Skeletal muscle tissue (tissue), 4 donors: ENCODE data around the gene CTNNBIP1. TPM values are rescaled to one million over a fixed set of nuclear protein-coding genes. Genes with fewer than 3 reads are reported as not detected.
A peak's percentile ranks its signal among the peaks of the same experiment; 100 is the strongest.

Experiments
- H3K27ac ChIP-seq: one replicate; pipeline ENCODE4 v1.7.0; 2013; ENCODE audit warnings: mild to moderate bottlenecking, low read depth, low read length, inconsistent platforms
- H3K27me3 ChIP-seq, 3 donors: one replicate each; pipeline ENCODE4 v1.7.0; 2013; ENCODE audit warnings: low read length in 3 of 3; ENCODE audit not compliant: control insufficient read depth in 3 of 3, insufficient read depth in 3 of 3
- H3K36me3 ChIP-seq, 3 donors: one replicate each; pipeline ENCODE4 v1.7.0; 2013; ENCODE audit warnings: low read length in 3 of 3; ENCODE audit not compliant: control insufficient read depth in 3 of 3, insufficient read depth in 3 of 3
- H3K4me1 ChIP-seq, 3 donors: one replicate each; pipeline ENCODE4 v1.7.0; 2013; ENCODE audit warnings: low read length in 3 of 3, mild to moderate bottlenecking in 3 of 3; ENCODE audit not compliant: control insufficient read depth in 3 of 3, insufficient read depth in 3 of 3
- H3K4me3 ChIP-seq, 3 donors: one replicate each; pipeline ENCODE4 v1.7.0; 2013; ENCODE audit warnings: low read length in 3 of 3
- H3K9ac ChIP-seq, 3 donors: one replicate each; pipeline ENCODE4 v1.7.0; 2013; ENCODE audit warnings: low read length in 3 of 3, mild to moderate bottlenecking in 3 of 3, moderate library complexity in 2 of 3, low read depth in 1 of 3
- H3K9me3 ChIP-seq, 3 donors: one replicate each; pipeline ENCODE4 v1.7.0; 2013; ENCODE audit warnings: low read length in 3 of 3; ENCODE audit not compliant: control insufficient read depth in 3 of 3
- total RNA-seq: library from RNA; depleted of rRNA; stranded (reverse); fragments of >200 nt; gene quantifications from one replicate; pipeline ENCODE4 v1.2.3, GENCODE V29; 2014
- donor health status: Osteomylitis.

CTNNBIP1 gene
- total RNA-seq, 1 donor from 2014 or later: 32.4 TPM

GRCh38 chr1:9863371-9863770, 46.7 kb downstream of the CTNNBIP1 start:
- H3K27ac ChIP-seq: no peak overlapping the region
- peaks cover 0 to 8% (median 4%) of the 10 kb centered on the region in 3 donors for H3K36me3 ChIP-seq
- H3K4me3 ChIP-seq: no peak overlapping the region
- H3K9me3 ChIP-seq: no peaks in the 10 kb centered on the region
- peaks cover 11 to 13% (median 11%) of the 10 kb centered on the region in 3 donors for H3K4me1 ChIP-seq
- no peaks in the 10 kb centered on the region for H3K27me3 ChIP-seq
- H3K9ac ChIP-seq: peak overlapping the region in 1 of 3 donors; percentile 23

- Histone ChIP-seq H3K27ac (no peak overlapping the region), H3K9me3 (no peaks in the 10 kb centered on the region), H3K4me3 (no peak overlapping the region), H3K36me3 (peaks cover 0 to 9% (median 0%) of the 10 kb centered on the region in 3 donors), H3K4me1 (peaks cover 9 to 13% (median 11%) of the 10 kb centered on the region in 3 donors), H3K27me3 (no peaks in the 10 kb centered on the region), H3K9ac (no peak overlapping the region)
These were observed 48.7 kb downstream of the CTNNBIP1 start for GRCh38 chr1:9861360-9861759.

GRCh38 chr1:9860887-9861286, 49.2 kb downstream of the CTNNBIP1 start:
- Histone ChIP-seq H3K9me3 (no peaks in the 10 kb centered on the region), H3K9ac (no peak overlapping the region), H3K27me3 (no peaks in the 10 kb centered on the region), H3K36me3 (peaks cover 0 to 9% (median 0%) of the 10 kb centered on the region in 3 donors), H3K4me1 (peaks cover 9 to 11% (median 11%) of the 10 kb centered on the region in 3 donors), H3K27ac (no peak overlapping the region), H3K4me3 (no peak overlapping the region)

DNA sequence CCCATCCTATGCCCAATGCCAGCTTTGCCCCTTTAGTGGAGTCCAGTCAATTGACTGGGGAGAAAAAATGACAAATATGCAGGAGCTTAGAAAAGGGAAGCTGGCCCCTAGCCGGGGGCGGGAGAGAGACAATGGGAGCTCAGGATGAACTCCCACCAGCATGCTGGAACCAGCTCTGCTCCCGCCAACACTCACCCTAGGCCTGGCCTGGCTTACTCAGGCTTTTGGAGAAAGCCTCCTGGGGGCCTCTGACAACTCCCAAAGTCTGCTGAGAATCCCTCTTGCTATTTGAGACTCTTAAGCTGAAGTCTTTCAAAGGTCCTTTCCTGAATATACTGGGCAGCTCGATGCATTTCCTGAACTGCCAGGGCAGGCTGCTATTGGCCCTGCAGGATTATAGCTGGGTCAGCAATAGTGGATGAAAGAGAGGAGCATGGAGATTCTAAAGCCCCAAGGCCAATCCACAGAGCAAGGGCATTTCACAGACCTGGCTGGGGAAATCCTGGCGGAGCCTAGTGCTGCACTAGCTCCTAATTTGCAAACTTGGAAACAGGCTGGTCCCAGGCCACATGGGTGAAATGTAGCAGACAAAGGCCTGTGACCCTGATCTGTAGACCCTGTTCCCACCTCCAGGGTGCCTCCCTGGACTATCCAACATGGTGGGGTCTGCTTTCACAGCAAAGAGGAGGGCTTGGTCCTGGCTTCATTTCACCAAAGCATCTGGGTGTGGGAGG, 50.6 kb downstream of the CTNNBIP1 start:
- Histone ChIP-seq H3K27ac (no peak overlapping the region), H3K4me1 (peaks cover 9 to 11% (median 10%) of the 10 kb centered on the region in 3 donors), H3K9me3 (no peaks in the 10 kb centered on the region), H3K9ac (peak overlapping the region in 1 of 3 donors; percentile 23), H3K4me3 (no peak overlapping the region), H3K27me3 (no peaks in the 10 kb centered on the region), H3K36me3 (peaks cover 0 to 9% (median 0%) of the 10 kb centered on the region in 3 donors)

DNA sequence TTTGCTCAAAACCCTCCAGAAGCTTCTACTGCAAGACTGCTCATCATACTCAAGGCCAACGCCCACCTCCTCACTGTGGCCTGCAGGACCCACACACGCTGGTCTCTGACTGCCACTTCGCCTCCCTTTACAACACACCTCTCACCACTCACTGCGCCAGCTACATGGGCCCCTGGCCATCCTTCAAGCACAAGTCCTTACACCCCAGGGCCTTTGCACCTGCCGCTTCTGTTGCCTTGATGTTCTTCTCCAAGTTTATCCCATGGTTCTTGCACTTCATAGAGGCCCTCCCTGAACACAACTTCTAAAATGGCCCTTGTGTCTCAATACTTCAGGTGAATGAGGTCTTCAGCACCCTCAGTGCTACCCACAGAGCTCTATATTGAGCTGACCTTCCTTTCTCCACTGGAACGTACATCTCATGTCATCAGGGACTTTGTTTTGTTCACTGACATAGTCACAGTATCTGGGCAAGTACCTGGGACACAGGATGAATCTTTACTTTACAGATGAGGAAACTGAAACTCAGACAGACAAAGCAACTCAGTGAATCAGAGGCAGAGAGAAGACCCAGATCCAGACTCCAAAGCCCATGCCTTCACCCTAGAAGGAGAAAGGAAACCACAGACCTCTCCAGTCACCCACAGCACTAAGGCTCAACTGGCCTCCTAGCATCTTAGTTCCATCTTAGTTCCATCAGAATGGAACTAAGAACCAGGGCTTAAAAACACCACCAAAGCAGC, 51.6 kb downstream of the CTNNBIP1 start:
- H3K27me3 ChIP-seq: no peaks in the 10 kb centered on the region
- peaks cover 0 to 10% (median 0%) of the 10 kb centered on the region in 3 donors for H3K36me3 ChIP-seq
- no peak overlapping the region for H3K27ac ChIP-seq
- H3K9me3 ChIP-seq: no peaks in the 10 kb centered on the region
- H3K9ac ChIP-seq: no peak overlapping the region
- H3K4me1 ChIP-seq: peaks cover 2 to 4% (median 3%) of the 10 kb centered on the region in 3 donors
- no peak overlapping the region for H3K4me3 ChIP-seq

- Histone ChIP-seq H3K27ac (no peak overlapping the region), H3K4me3 (no peak overlapping the region), H3K27me3 (no peaks in the 10 kb centered on the region), H3K36me3 (peaks cover 0 to 13% (median 0%) of the 10 kb centered on the region in 3 donors), H3K9ac (no peak overlapping the region), H3K4me1 (peaks cover 0 to 3% (median 0%) of the 10 kb centered on the region in 3 donors), H3K9me3 (no peaks in the 10 kb centered on the region)
These were observed 54.9 kb downstream of the CTNNBIP1 start for GRCh38 chr1:9855186-9855585.

GRCh38 chr1:9853249-9853595, 56.8 kb downstream of the CTNNBIP1 start:
- Histone ChIP-seq H3K4me3 (no peak overlapping the region), H3K4me1 (no peaks in the 10 kb centered on the region), H3K9ac (no peak overlapping the region), H3K27me3 (no peaks in the 10 kb centered on the region), H3K9me3 (no peaks in the 10 kb centered on the region), H3K27ac (no peak overlapping the region), H3K36me3 (peaks cover 0 to 12% (median 2%) of the 10 kb centered on the region in 3 donors)

DNA sequence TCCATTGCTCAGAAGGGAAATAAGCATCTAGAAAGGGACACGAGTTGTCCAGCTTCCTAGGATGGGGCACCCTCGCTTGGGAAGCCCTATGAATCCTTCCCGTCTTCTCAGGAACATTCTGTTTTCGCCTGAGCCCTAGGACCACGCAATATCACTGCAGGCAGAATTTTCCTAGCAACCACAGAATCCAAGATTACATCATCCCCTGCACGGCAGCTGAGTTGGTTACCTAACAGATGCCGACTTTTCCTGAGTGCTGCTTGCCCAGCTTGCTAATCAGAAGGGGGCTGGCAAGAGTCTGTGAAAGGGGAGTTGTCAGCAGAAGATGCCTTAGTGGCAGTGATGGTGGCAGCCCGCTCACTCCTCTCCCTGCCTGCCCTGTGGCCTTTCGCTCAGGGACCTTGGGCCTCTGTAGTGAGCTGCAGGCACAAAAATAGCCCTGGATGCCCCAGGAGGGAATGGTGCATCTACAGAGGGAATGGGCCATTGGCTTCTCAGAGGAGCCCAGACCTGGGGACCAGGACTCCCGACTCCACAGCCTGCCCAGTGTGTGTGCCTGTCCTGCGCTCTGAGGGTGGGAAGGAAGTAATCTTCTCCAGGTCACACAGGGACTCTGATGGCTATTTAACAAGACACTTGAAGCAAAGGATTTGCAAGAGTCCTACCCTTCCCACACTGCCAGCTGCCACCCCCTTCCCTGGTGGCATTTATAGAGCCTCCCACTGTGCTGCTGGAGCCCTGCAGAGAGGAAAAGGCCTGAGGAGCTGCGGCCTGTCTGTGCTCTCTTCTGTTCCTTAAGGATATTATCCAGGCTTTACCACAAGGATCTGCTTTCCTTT, 57.4 kb downstream of the CTNNBIP1 start:
- Histone ChIP-seq H3K4me3 (no peak overlapping the region), H3K4me1 (no peaks in the 10 kb centered on the region), H3K9ac (no peak overlapping the region), H3K27ac (no peak overlapping the region), H3K9me3 (no peaks in the 10 kb centered on the region), H3K27me3 (no peaks in the 10 kb centered on the region), H3K36me3 (peaks cover 0 to 8% (median 2%) of the 10 kb centered on the region in 3 donors)

DNA sequence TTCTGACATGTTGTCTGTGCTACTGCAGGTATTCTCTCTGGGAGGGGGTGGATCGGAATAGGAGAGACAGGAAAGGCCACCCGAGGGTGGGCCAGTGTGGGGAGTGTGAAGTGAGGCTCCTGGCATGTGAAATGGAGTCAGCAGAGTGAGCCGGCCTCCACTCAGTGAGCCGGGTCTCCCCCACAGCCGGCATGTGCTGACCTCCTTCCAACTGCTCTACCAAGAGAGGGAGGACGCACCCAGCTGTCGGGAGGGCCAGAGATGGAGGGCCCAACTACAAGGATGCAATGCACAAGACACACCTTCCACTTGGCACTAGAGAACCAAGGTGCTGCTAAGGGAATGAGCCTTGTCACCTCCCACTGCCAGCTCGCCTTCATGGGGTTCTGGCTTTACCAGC, 58.1 kb downstream of the CTNNBIP1 start:
- H3K9ac ChIP-seq: no peak overlapping the region
- H3K27me3 ChIP-seq: no peaks in the 10 kb centered on the region
- no peaks in the 10 kb centered on the region for H3K4me1 ChIP-seq
- H3K9me3 ChIP-seq: no peaks in the 10 kb centered on the region
- no peak overlapping the region for H3K4me3 ChIP-seq
- H3K36me3 ChIP-seq: peaks cover 0 to 8% (median 2%) of the 10 kb centered on the region in 3 donors
- H3K27ac ChIP-seq: no peak overlapping the region
